Endometrium (tissue), 2 donors: Measurements from ENCODE around the gene CRACR2B.

Experiments used
- FAIRE-seq: peaks from 2 replicates; lab custom pipeline; 2012; peaks lifted over from hg19 to GRCh38; lab: Jason Lieb, UNC
- donor health status: control.
- donor health status: control.

Gene CRACR2B

GRCh38 chr11:794766-795633 lies 32.7 kb upstream of the CRACR2B start:
- FAIRE-seq = no peak

DNA sequence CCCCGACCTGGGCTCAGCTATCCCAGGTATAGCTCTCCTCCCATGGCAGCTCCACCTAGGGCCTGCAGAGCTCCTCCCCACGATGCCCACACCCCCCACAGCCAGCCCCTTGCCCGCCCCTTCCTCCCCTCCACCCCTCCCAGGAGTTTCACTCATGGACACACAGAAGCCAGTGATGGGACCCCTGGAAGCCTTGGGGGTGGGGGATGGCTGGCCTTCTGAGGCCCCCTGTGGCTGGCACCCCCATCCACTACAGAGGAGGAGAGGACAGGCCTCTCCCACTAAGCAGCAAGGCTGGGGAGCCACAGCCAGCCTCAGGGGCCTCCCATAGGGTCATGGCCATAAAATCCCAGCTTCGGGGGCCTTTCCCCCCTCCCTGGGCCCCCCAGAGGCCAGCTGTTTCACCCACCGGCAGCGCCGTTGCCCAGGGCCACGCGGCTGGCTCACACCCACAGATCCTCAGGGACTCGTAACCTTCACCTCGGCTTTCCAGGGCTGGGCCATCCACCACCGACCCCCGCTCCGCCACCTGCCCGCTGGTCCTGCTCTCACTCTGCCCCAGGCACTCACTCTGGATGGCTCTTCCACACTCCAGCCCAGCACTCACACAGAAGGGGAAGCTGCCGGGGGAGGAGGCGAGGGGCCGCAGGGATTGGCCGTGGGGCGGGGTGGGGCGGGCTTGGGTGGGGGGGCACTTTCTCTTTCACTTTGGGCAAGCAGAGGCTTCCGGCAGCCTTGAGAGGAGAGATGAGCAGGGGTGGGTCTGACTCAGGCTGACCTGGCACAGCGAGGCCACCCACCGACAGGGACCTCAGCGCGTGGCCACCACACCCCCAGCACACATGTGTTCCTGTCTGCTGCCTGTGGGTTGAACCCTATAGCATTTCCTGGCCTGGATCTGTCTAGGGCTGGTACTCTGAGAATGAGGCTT lies 31.8 kb upstream of the CRACR2B start:
- no peak for FAIRE-seq

DNA sequence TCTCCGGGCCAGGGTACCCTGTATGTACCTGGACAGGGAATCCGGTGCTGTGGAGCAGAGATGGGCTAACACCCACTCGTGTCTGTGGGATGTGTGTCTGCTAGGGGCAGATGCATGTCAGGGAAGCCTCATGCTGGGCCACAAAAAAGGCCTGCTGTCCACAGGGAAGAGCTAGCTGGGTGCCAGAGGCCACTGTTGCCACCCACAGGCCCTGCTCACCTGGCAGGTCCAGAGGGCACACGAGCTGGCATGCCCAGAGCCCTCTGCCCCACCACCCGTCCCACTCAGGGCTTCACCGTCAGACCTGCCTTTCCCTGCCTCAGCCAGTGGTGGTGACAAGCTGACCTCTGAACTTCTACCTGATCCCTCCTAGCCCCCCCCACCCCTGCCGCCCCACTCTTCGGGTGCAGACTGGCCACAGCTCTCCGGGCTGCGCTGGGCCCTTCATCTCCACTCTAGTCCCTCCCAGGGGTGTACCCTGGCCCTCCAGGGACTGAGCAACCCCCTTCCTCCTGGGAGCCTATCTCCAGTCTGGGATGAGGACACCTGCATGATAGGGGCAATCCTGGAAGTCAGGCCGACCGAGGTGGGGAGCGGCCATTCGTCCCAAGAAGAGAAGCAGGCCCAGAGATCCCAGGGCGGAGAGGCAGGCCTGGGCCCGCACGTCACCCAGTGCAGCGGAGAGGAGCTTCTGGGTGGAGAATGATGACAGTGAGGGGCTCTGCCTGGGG lies 31.0 kb upstream of the CRACR2B start:
- no peak for FAIRE-seq

GRCh38 chr11:797296-798092 lies 30.2 kb upstream of the CRACR2B start:
- no peak for FAIRE-seq

- FAIRE-seq = no peak
Measured at GRCh38 chr11:798093-798713, 29.5 kb upstream of the CRACR2B start, which contains the start of gene SLC25A22. TSS of gene SLC25A22 (minus strand) at chr11:798281. CDS start at chr11:795006, 3,275 bp downstream.

DNA sequence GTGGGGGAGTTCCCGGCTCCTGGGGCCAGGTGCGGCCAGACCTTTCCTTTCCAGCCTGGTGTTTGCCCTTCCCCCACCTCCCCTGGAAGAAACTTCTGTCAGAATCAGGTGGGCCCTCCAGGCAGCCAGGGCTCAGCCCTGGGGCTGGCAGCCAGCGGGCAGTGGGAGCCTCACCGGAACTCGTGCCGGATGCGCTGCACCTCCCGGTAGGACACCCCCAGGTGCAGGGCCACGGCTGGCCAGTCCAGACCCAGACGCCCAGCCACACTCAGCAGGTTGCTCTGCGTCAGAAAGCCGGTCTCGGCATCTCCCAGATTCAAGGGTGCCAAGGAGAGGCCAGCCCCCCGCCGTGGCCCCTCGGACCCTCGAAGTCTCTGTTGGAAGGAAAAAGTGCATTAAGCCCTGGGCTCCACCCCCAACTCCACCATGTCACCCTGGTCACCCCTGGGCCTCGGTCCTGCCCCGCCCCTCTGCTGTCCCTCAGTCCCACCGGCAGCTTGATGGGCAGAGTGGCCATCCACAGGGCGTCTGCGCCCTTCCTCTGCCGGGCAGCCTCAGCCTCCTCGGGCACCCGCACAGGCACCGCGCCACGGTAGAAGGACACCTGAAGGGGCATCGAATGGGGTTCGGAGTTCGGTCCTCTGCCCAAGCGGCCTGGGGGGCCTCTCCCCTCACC lies 27.9 kb upstream of the CRACR2B start:
- no peak for FAIRE-seq

GRCh38 chr11:800473-800872 lies 27.2 kb upstream of the CRACR2B start:
- FAIRE-seq = no peak

GRCh38 chr11:801097-801780 lies 26.5 kb upstream of the CRACR2B start:
- FAIRE-seq = no peak

DNA sequence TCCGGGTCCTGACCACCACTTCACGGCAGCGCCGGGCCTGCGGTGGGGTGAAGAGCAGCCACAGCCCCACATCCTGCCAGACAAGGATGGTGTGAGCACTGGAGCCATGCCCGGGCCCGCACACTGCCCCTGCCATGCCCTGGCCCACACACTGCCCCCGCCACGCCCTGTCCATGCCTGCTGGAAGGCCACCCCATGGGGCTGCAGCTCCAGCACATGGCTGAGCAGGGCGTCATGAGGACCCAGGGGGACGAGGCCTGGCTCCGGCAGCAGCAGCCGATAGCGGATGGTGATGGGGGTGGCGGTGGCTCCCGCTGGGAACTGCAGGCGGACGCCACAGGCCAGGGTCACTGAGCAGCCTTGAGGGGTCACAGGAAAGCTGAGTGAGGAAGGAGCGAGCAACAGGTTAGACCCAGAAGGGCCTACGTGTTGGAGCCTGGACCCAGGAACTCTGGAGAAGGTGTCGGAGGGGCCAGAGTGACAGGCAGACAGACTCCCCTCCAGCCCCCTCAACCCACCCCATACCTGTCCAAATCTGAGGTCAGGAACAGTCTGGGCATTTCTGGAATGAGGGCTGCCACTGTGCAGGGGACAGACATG lies 25.6 kb upstream of the CRACR2B start:
- FAIRE-seq = no peak

DNA sequence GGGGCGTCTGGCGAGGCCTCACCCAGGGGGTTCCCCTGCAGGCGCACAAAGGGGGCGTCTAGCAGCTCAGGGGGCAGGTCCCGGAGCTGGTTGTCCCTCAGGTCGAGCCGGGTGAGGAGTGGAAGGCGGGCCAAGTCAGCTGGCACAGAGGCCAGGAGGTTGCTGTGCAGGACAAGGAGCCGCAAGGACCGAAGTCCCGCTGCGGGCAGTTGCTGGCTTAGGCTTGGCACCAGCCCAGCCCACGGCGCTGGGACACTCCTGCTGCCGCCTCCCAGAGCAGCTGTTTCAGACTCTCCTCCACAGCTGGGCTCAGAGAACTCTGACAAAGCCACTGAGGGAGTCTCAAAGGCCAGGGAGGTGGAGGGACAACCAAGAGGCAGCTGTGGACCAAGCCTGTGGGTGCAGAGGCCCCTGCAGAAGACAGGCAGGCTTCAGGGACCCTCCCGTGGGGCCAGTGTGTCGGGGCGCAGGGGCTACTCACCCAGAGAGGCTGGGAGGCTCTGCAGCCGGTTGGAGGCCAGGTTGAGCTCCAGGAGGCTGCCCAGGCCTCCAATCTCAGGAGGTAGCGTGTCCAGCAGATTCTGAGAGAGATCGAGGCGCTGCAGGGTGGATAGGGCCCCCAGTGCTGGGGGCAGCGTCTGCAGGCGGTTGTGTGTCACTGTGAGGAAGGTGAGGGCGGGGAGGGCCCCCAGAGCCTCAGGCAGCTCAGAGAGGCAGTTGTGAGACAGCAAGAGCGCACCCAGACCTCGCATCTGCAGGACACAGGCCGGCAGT lies 24.8 kb upstream of the CRACR2B start:
- no peak for FAIRE-seq

DNA sequence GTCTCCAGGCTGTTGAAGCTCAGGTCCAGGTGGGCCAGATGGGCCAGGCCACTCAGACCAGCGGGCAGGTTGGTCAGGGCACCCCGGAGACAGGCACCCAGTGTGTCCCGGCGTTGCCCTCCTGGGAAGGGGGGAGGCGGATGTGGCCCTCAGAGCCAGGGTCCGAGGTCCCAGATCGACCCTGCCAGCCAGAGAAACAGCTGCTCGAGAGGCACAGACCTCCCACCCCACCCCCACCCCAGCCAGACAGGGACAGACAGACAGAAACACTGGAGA lies 24.3 kb upstream of the CRACR2B start:
- FAIRE-seq = no peak

DNA sequence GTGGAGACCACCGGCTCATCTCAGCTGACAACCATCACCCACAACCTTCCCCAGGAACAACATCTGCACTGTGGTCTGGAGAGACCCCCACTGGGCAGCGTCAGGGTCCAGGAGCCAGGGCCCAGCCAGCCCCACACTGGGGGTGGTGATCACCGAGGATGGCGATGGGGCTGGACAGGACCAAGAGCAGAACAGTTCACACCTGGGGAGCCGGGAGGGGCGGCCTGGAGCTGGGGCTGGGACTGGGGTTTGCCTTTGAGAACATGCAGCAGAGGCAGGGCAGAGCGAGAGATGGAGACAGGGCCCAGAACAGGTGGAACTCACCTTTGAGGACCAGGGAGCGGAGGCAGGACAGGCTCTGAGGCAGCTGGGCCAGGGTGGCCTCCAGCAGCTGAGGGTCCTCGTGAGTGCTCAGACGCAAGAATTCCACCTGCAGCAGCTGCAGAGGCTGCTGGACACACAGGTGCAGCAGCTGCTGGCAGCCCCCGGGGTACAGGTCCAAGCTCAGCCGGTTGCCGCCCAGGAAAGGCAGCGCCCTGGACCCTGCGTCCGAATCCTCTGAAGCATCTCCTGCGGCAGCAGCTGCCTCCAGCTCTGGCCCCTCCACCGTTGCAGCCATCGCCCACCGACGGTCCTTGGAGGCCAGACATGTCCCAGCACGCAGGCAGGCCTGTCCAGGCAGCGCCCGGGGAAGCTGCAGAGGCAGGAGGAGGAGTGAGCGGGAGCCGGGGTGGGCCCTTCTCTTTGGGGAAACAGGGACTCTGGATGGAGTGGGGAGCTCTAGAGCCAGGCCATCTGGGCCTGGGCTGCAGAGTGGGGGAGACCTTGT lies 23.7 kb upstream of the CRACR2B start:
- FAIRE-seq = no peak

DNA sequence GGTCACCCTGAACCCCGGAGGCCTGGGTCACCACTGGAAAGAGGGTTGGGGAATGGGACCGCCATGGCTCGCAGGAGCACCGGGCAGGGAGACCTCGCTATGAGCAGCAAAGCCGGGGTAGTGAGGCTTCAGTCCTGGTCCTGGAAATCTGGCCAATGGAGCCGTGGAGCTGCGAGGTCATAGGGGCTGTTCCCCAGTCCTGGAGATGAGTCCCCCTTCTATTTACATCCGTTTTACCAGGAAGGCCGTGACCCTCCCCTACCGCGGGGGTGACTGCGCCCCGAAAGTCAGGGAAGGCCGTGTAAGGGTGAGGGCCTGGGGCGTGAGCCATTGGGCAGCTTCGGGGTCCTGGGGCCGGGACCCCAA lies 23.1 kb upstream of the CRACR2B start:
- FAIRE-seq = no peak

DNA sequence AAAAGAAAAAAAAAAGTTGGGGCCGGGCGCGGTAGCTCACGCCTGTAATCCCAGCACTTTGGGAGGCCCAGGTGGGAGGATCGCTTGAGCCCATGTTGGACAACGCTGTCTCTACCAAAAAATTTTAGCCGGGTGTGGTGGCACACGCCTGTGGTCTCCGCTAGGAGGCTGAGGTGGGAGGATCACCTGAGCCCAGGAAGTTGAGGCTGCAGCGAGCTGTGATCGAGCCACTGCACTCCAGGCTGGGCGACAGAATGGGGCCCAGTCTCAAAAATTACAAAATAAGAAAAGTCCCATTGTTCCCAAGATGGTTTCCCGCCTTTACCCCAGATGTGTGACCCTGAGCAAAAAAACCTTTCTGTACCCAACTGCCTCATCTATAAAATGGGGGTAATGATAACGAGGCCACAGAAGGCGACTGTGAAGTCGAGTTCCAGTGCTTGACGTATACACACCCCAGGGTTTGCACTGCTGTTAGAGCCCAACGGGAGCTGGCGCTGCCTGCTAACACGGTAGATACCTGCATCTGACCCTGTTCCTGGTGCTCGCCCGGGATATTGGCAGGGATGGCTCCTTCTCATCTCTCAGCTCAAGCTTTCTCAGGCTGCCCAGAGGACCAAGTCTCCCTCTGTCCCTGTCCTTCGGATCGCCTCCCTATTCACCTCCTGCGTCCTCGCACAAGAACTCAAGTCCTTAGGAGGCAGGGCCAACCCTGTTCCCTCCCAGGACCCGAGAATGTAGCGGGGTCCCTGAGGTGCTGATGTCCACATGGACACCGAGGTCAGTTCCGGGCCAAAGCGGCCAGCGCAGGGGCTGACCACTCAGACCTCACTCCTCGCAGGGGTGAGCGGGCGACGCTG lies 19.1 kb upstream of the CRACR2B start:
- FAIRE-seq = no peak

DNA sequence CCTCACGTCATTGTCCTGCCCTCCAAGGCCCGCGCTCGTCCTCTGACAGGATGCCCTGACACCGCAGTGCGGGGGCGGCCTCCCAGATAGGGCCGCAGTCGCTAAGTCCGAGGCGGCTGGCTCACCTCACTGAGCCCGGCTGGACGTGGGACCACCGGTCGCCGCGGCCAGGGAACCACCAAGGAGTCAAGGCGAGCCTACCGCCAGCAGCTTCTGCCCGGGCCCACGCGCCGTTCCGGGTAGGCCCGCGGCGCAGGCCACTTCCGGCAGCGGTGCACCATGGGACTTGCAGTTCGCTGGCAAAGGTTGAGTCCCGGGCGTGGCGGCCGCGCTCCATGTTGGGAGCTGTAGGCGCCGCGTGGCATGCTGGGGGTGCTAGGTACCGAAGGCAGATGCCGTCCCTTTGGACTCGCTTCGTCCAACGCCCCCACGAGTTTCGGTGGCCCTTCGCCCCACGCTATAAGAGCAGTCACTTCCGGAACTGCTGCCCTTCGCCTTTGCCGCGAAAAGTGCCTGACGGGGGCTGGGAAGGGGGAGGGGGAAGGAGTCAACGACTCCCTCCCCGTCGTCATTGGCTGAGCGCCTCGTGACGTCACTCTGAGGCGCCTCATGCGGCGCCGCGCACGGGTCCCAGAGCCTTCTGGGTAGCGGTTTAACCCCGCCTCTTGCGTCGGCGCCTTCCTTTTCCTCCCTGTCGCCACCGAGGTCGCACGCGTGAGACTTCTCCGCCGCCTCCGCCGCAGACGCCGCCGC lies 18.3 kb upstream of the CRACR2B start, which contains the start of gene RPLP2:
TSS of gene RPLP2 (plus strand) at position 681 of the 753 bp plus-strand sequence. CDS start 268 bp downstream, outside the sequence.
- no peak for FAIRE-seq

DNA sequence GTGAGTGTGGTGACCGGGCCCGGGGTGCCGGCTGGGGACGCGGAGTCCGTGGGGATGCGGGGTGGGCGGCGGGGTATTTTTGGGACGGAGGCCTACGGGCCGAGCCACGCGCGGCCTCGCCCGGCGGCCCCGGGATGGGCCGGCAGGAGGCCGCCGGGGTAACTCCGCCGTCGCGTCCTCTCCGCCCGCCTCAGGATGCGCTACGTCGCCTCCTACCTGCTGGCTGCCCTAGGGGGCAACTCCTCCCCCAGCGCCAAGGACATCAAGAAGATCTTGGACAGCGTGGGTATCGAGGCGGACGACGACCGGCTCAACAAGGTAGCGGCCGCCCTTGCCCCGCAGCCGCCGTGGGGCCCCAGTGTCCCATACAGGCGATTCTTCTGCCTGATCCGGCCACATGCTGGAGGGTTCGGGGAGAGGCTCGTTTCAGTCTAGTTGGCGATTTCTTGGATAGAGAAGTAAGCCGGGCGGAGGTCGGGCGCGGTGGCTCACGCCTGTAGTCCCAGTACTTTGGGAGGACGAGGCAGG lies 17.6 kb upstream of the CRACR2B start:
- no peak for FAIRE-seq
